Gastrocnemius medialis (tissue), 4 donors: ENCODE data around the gene LRP1. TPM values are rescaled to one million over a fixed set of nuclear protein-coding genes. Genes with fewer than 3 reads are reported as not detected.

Experiments
- ATAC-seq, 2 donors: fragments of 150-250 bp; one replicate each; pipeline ENCODE4 v1.9.1; 2016
- DNase-seq, 2 donors: peaks; one replicate each; pipeline ENCODE4 v3.0.0-alpha.2; 2019
- H3K27ac ChIP-seq, 4 donors: fragments of 200-600 bp; sonication (generic); 1 replicate in 1 of 4; 2 replicates in 3 of 4; pipeline ENCODE4 v1.5.1; 2016 to 2018; ENCODE audit warnings: mild to moderate bottlenecking in 2 of 4, moderate library complexity in 1 of 4
- H3K27me3 ChIP-seq, 3 donors: fragments of 200-600 bp; sonication (generic) in 2 of 3; 1 replicate in 1 of 3; 2 replicates in 2 of 3; pipeline versions ENCODE4 v1.5.1 to v1.6.0; 2016 to 2019; ENCODE audit warnings: mild to moderate bottlenecking in 1 of 3, moderate library complexity in 1 of 3
- H3K36me3 ChIP-seq, 2 donors: fragments of 200-600 bp; sonication (generic) in 1 of 2; one replicate each; pipeline ENCODE4 v1.5.1; 2017 to 2018
- H3K4me1 ChIP-seq, 2 donors: fragments of 200-600 bp; sonication (generic) in 1 of 2; one replicate each; pipeline ENCODE4 v1.5.1; 2016 to 2017; ENCODE audit warnings: mild to moderate bottlenecking in 2 of 2
- H3K4me3 ChIP-seq, 4 donors: fragments of 200-600 bp; sonication (generic) in 3 of 4; 1 replicate in 1 of 4; 2 replicates in 3 of 4; pipeline ENCODE4 v1.5.1; 2016 to 2019; ENCODE audit warnings: mild to moderate bottlenecking in 2 of 4
- H3K9me3 ChIP-seq, 3 donors: fragments of 200-600 bp; sonication (generic) in 2 of 3; 1 replicate in 1 of 3; 2 replicates in 2 of 3; pipeline ENCODE4 v1.5.1; 2016 to 2019
- POLR2A ChIP-seq, 2 donors: fragments of 450-650 bp; IDR thresholded peaks; one replicate each; pipeline ENCODE4 v1.6.1; 2017; ENCODE audit warnings: antibody characterized with exemption in 2 of 2, mild to moderate bottlenecking in 2 of 2, moderate library complexity in 2 of 2
- in situ Hi-C, 4 donors: fragments of 200-750 bp; cut with MboI; loops; one replicate each; pipeline versions ENCODE4 v1.15.0 to v1.8.0; 2017; ENCODE audit warnings: low sequenced_read_pairs in 4 of 4
- intact Hi-C: fragments of 100-400 bp; cut with DNase I; formaldehyde crosslinking; loops from one replicate; pipeline ENCODE4 v1.15.1; 2023; ENCODE audit warnings: low total_unique reads
- total RNA-seq, 4 donors: library from RNA; depleted of rRNA; stranded (reverse); fragments of >200 nt; gene quantifications; one replicate each; pipeline versions ENCODE4 v1.1.0 to v1.2.3, GENCODE V29; 2016
- TF ChIP-seq, protein P1 (sequence below), 5 experiments: fragments of 450-650 bp in 3 of 5; fragments of 200-600 bp in 2 of 5; sonication (generic) in 2 of 5; IDR thresholded peaks in 4 of 5; conservative IDR thresholded peaks in 1 of 5; 1 replicate in 4 of 5; 2 replicates in 1 of 5; pipeline ENCODE4 v1.5.1; 2016 to 2019; ENCODE audit warnings: antibody characterized with exemption in 5 of 5, mild to moderate bottlenecking in 3 of 5, moderate library complexity in 3 of 5

Gene LRP1
- total RNA-seq, 4 donors from 2014 or later = 26.1 to 53.5 (median 49.8) TPM

DNA sequence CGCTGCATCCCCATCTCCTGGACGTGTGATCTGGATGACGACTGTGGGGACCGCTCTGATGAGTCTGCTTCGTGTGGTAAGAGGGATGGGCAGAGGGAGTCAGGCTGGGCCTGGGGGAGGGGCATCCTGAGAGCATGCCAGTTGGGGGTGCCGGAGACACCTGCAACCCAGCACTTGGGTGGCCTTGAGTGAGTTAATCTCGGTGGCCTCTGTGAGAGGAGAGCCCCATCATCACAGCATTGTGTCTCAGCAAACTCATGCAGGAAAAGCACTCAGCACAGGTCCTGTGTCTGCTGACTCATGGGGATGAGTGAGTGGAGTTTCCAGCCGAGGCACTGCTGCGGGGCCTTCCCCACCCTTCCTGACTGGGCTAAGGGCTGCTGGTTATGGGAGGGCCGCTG, 38.7 kb downstream of the LRP1 start:
- no peaks in the 10 kb centered on the region for H3K36me3 ChIP-seq
- TF ChIP-seq POLR2A (IDR thresholded peaks at IDR 0.05) = no peak
- TF ChIP-seq, protein P1, sequence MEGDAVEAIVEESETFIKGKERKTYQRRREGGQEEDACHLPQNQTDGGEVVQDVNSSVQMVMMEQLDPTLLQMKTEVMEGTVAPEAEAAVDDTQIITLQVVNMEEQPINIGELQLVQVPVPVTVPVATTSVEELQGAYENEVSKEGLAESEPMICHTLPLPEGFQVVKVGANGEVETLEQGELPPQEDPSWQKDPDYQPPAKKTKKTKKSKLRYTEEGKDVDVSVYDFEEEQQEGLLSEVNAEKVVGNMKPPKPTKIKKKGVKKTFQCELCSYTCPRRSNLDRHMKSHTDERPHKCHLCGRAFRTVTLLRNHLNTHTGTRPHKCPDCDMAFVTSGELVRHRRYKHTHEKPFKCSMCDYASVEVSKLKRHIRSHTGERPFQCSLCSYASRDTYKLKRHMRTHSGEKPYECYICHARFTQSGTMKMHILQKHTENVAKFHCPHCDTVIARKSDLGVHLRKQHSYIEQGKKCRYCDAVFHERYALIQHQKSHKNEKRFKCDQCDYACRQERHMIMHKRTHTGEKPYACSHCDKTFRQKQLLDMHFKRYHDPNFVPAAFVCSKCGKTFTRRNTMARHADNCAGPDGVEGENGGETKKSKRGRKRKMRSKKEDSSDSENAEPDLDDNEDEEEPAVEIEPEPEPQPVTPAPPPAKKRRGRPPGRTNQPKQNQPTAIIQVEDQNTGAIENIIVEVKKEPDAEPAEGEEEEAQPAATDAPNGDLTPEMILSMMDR (IDR thresholded peaks at IDR 0.05 in 4 of 5, conservative IDR thresholded peaks at IDR 0.05 in 1 of 5) = no peak
- in situ Hi-C loops = no loop called here

DNA sequence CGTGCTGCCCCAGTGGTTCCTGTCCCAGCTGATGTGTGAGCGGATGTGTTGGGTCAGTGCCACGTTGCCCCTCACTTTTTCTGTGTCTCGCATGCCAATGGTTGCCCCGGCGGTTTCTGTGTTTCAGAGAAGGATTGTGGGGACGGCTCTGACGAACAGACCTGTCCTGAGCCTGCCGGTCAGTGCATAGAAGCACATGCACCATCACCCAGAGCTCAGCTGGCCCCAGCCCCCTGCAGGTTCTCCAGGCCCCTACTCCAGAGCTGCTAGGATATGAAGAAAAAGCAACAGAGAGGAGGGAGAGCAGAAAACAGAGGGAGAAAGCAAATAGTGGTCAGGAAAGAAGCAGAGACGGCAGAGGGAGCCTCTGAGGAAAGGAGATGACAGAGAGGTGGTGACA, 39.8 kb downstream of the LRP1 start:
- Histone ChIP-seq H3K27me3 (no peaks in the 10 kb centered on the region), H3K36me3 (no peaks in the 10 kb centered on the region), H3K4me3 (no peak overlapping the region), H3K9me3 (no peaks in the 10 kb centered on the region), H3K27ac (no peak overlapping the region), H3K4me1 (no peaks in the 10 kb centered on the region)
- no peak for ATAC-seq
- in situ Hi-C loops = no loop called here
- intact Hi-C loops = no loop called here
- TF ChIP-seq, protein P1 (IDR thresholded peaks at IDR 0.05 in 4 of 5, conservative IDR thresholded peaks at IDR 0.05 in 1 of 5) = no peak
- no peak for TF ChIP-seq POLR2A (IDR thresholded peaks at IDR 0.05)
- DNase-seq = no peak

More for the DNA sequence above, 38.7 kb downstream of the LRP1 start:
- Histone ChIP-seq H3K4me1 (no peaks in the 10 kb centered on the region), H3K9me3 (no peaks in the 10 kb centered on the region), H3K27ac (no peak overlapping the region), H3K4me3 (no peak overlapping the region), H3K27me3 (no peaks in the 10 kb centered on the region)
- intact Hi-C loops = no loop called here
- no peak for DNase-seq
- no peak for ATAC-seq

DNA sequence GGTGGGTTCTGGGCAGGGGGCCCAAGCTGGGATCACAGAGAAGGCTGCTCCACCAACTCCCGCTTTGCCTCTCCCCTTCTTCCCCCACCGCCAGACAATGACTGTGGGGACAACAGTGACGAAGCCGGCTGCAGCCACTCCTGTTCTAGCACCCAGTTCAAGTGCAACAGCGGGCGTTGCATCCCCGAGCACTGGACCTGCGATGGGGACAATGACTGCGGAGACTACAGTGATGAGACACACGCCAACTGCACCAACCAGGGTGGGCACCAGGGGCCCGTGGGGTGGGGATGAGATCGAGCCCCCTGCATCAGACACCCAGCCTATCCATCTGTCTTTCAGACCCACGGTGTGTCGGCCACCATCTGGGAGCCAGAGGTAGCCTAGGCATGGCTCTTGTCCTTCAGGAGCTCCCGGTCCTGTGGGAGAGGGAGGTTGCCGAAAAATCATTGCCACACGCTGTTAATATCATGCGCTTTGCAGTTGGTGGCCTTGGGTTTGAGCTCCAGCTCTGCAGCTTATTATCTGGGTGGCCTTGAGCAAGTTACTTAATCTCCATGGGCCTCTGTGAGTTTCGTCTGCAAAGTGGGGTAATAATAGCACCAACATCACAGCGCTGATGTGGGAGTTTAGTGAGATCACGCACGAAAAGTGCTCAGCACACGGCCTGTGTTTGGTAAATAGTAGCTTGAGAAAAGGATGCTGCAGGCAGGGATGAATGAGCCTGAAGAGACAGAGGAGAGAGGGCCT, 40.9 kb downstream of the LRP1 start:
- ATAC-seq = no peak
- intact Hi-C loops = no loop called here
- Histone ChIP-seq H3K36me3 (no peaks in the 10 kb centered on the region), H3K27me3 (no peaks in the 10 kb centered on the region), H3K4me3 (no peak overlapping the region), H3K4me1 (no peaks in the 10 kb centered on the region), H3K9me3 (no peaks in the 10 kb centered on the region), H3K27ac (no peak overlapping the region)
- DNase-seq = no peak
- in situ Hi-C loops = no loop called here
- no peak for TF ChIP-seq POLR2A (IDR thresholded peaks at IDR 0.05)
- TF ChIP-seq, protein P1 (IDR thresholded peaks at IDR 0.05 in 4 of 5, conservative IDR thresholded peaks at IDR 0.05 in 1 of 5) = no peak

DNA sequence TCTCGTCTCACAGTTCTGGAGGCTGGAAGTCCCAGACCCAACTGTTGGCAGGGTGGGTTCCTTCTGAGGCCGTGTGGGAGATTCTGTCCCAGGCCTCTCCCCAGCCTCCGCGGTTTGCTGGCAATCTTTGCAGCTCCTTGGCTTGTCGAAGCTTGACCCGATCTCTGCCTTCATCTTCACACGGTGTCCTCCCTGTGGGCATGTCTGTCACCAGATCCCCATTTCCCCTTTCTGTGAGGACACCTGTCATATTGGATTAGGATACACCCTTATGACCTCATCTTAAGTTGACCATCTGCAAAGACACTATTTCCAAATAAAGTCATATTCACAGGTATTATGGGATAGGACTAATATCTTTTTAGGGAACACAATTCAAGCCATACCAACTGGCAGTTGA, 41.7 kb downstream of the LRP1 start:
- ATAC-seq = no peak
- no peaks in the 10 kb centered on the region for H3K36me3 ChIP-seq
- intact Hi-C loops = no loop called here

More for the DNA sequence above, 41.7 kb downstream of the LRP1 start:
- Histone ChIP-seq H3K9me3 (no peaks in the 10 kb centered on the region), H3K4me1 (no peaks in the 10 kb centered on the region), H3K27ac (no peak overlapping the region), H3K27me3 (no peaks in the 10 kb centered on the region), H3K4me3 (no peak overlapping the region)
- DNase-seq = no peak
- no peak for TF ChIP-seq POLR2A (IDR thresholded peaks at IDR 0.05)
- TF ChIP-seq, protein P1 (IDR thresholded peaks at IDR 0.05 in 4 of 5, conservative IDR thresholded peaks at IDR 0.05 in 1 of 5) = no peak
- in situ Hi-C loops = loop anchor here in 1 of 4 donors (10.0 kb wide), 1 partner anchor 105 kb away; no protein-coding TSS in a partner anchor
